Measurements from ENCODE around the gene SYT1.

SYT1 gene

DNA sequence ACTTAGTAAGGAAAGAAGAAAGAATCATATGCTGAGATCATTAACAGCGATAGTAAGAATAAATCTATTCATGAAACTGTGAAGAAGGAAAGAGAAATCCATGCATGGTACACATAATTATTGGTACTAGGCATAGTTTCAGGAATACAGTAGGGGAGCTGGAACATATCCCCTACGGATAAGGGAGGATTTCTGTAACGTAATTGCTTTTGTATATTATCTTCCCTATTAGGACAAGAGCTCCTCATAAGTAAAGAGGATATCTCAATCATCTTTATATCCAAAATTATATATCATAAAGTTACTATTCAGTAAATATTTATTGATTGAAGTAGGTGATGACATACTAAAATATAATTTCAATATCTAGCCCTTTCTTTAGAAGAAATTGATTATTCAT lies 22.9 kb downstream of the SYT1 start:
- TF ChIP-seq GABPA (IDR thresholded peaks at IDR 0.05; ENCODE audit: low read depth) (no peak), POLR2AphosphoS5 (IDR thresholded peaks at IDR 0.05; ENCODE audit: low read depth) (no peak)
- TF ChIP-seq, protein P1, sequence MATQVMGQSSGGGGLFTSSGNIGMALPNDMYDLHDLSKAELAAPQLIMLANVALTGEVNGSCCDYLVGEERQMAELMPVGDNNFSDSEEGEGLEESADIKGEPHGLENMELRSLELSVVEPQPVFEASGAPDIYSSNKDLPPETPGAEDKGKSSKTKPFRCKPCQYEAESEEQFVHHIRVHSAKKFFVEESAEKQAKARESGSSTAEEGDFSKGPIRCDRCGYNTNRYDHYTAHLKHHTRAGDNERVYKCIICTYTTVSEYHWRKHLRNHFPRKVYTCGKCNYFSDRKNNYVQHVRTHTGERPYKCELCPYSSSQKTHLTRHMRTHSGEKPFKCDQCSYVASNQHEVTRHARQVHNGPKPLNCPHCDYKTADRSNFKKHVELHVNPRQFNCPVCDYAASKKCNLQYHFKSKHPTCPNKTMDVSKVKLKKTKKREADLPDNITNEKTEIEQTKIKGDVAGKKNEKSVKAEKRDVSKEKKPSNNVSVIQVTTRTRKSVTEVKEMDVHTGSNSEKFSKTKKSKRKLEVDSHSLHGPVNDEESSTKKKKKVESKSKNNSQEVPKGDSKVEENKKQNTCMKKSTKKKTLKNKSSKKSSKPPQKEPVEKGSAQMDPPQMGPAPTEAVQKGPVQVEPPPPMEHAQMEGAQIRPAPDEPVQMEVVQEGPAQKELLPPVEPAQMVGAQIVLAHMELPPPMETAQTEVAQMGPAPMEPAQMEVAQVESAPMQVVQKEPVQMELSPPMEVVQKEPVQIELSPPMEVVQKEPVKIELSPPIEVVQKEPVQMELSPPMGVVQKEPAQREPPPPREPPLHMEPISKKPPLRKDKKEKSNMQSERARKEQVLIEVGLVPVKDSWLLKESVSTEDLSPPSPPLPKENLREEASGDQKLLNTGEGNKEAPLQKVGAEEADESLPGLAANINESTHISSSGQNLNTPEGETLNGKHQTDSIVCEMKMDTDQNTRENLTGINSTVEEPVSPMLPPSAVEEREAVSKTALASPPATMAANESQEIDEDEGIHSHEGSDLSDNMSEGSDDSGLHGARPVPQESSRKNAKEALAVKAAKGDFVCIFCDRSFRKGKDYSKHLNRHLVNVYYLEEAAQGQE (IDR thresholded peaks at IDR 0.05; ENCODE audit: insufficient replicate concordance, low read depth): no peak
- H3K27ac ChIP-seq (replicated peaks): no peak overlapping the region

DNA sequence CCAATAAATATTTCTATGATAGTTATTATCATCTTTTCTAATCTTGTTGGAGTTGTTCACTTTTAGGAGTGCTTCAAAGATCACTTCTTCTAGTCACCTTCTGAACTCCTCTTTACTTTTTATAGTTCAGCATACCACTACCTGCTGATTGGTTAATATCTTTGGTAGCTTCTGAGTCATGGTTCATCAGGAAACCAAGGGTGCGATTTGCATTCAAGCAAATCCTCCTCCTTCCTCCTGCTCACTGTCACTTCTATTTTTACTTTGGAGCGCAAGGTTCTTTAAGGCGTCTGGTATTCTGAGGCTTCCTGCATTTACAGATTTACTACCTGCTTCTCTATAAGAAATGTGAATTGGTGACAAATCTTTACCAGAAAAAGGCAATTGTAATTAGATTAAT lies 24.0 kb downstream of the SYT1 start:
- H3K27ac ChIP-seq (replicated peaks): no peak overlapping the region
- H3K4me3 ChIP-seq (replicated peaks; ENCODE audit: insufficient read depth, low read length): no peak overlapping the region
- no peak for TF ChIP-seq GABPA (IDR thresholded peaks at IDR 0.05; ENCODE audit: low read depth)
- no peak for TF ChIP-seq CTCF (IDR thresholded peaks at IDR 0.05; ENCODE audit: insufficient read depth, low read length)
- TF ChIP-seq, protein P1 (IDR thresholded peaks at IDR 0.05; ENCODE audit: insufficient replicate concordance, low read depth): no peak
- TF ChIP-seq SPI1 (IDR thresholded peaks at IDR 0.05; ENCODE audit: borderline replicate concordance, low read depth): no peak
- TF ChIP-seq POLR2AphosphoS5 (IDR thresholded peaks at IDR 0.05; ENCODE audit: low read depth): no peak
- H3K27me3 ChIP-seq (ENCODE audit: insufficient read depth, poor library complexity, severe bottlenecking): no peaks in the 10 kb centered on the region
- DNase-seq (ENCODE audit: low read depth in 1 of 2, low spot score in 1 of 2): no peak

More for the DNA sequence above, 22.9 kb downstream of the SYT1 start:
- no peak for DNase-seq (ENCODE audit: low read depth in 1 of 2, low spot score in 1 of 2)
- no peaks in the 10 kb centered on the region for H3K27me3 ChIP-seq (ENCODE audit: insufficient read depth, poor library complexity, severe bottlenecking)
- no peak overlapping the region for H3K4me3 ChIP-seq (replicated peaks; ENCODE audit: insufficient read depth, low read length)

GRCh38 chr12:78891646-78892353 lies 27.2 kb downstream of the SYT1 start:
- no peak for TF ChIP-seq SPI1 (IDR thresholded peaks at IDR 0.05; ENCODE audit: borderline replicate concordance, low read depth)
- TF ChIP-seq, protein P1 (IDR thresholded peaks at IDR 0.05; ENCODE audit: insufficient replicate concordance, low read depth): no peak
- no peak for TF ChIP-seq GABPA (IDR thresholded peaks at IDR 0.05; ENCODE audit: low read depth)
- no peak for TF ChIP-seq POLR2AphosphoS5 (IDR thresholded peaks at IDR 0.05; ENCODE audit: low read depth)
- no peak for TF ChIP-seq CTCF (IDR thresholded peaks at IDR 0.05; ENCODE audit: insufficient read depth, low read length)
- no peak for DNase-seq (ENCODE audit: low read depth in 1 of 2, low spot score in 1 of 2)
- H3K27ac ChIP-seq (replicated peaks): no peak overlapping the region
- H3K27me3 ChIP-seq (ENCODE audit: insufficient read depth, poor library complexity, severe bottlenecking): no peaks in the 10 kb centered on the region
- H3K4me3 ChIP-seq (replicated peaks; ENCODE audit: insufficient read depth, low read length): no peak overlapping the region
